GM12801 (cell line): Measurements from ENCODE around the gene SLX9.

ENCODE experiments used
- TF ChIP-seq, protein P1 (sequence below): IDR thresholded peaks from one replicate; pipeline ENCODE4 v1.5.1; 2011; ENCODE audit warnings: control low read depth; ENCODE audit not compliant: insufficient read length; ENCODE audit errors: extremely low read depth

SLX9 gene

DNA sequence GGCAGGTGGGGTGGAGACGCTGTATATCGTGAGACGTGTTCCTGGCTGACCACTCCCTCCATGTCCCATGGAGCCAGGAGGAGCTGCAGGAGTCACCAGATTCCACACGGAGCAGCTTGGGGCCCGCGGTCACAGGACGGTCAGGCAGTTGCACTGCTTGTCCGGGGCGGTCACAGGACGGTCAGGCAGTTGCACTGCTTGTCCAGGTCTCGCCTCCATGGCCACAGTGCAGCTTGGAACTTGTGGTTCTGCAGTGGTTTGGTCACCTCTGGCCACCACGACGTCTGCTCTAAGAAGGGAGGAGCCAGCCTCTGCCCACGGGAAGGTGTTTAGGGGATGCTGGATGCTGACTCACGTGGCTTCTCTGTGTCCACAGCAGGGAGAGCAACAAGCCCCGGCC lies 33.0 kb downstream of the SLX9 start:
- TF ChIP-seq, protein P1, sequence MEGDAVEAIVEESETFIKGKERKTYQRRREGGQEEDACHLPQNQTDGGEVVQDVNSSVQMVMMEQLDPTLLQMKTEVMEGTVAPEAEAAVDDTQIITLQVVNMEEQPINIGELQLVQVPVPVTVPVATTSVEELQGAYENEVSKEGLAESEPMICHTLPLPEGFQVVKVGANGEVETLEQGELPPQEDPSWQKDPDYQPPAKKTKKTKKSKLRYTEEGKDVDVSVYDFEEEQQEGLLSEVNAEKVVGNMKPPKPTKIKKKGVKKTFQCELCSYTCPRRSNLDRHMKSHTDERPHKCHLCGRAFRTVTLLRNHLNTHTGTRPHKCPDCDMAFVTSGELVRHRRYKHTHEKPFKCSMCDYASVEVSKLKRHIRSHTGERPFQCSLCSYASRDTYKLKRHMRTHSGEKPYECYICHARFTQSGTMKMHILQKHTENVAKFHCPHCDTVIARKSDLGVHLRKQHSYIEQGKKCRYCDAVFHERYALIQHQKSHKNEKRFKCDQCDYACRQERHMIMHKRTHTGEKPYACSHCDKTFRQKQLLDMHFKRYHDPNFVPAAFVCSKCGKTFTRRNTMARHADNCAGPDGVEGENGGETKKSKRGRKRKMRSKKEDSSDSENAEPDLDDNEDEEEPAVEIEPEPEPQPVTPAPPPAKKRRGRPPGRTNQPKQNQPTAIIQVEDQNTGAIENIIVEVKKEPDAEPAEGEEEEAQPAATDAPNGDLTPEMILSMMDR, result no peak

DNA sequence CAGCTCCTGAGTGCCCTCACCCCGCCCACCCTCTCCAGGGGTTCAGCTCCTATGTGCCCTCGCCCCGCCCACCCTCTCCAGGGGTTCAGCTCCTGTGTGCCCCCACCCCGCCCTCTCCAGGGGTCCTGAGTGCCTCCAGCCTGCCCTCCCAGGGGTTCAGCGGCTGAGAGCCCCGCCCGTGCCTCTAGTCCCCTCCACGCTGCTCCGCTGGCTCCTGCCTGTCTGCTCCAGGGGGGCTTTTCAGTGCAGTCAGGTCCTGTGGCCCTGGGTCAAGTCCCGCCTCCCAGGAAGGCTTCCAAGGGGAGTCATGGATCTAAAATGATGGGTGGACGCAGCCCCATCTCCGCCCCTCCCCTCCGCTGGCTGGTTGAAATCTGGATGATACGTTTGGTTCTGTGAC lies 33.8 kb downstream of the SLX9 start:
- TF ChIP-seq, protein P1, result no peak

DNA sequence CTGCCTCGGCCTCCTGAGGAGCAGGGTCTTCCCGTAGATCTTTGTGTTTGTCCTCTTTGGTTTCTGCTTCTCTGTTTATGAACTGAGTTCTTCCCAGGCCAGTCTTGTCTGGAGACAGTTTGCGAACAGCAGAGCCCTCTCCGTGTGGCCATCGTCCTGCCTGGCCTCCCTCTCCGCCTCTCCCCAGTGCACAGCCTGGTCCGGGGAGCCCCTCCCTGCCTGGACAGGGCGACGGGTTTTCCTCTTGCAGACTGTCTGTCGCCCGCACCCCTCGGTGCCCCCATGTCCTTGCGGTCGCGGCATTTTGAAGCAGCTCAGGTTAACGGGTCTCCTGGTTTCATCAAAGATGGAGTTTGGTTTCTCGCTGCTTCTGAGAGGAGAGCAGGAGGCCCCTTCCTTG lies 34.8 kb downstream of the SLX9 start:
- TF ChIP-seq, protein P1, result no peak

DNA sequence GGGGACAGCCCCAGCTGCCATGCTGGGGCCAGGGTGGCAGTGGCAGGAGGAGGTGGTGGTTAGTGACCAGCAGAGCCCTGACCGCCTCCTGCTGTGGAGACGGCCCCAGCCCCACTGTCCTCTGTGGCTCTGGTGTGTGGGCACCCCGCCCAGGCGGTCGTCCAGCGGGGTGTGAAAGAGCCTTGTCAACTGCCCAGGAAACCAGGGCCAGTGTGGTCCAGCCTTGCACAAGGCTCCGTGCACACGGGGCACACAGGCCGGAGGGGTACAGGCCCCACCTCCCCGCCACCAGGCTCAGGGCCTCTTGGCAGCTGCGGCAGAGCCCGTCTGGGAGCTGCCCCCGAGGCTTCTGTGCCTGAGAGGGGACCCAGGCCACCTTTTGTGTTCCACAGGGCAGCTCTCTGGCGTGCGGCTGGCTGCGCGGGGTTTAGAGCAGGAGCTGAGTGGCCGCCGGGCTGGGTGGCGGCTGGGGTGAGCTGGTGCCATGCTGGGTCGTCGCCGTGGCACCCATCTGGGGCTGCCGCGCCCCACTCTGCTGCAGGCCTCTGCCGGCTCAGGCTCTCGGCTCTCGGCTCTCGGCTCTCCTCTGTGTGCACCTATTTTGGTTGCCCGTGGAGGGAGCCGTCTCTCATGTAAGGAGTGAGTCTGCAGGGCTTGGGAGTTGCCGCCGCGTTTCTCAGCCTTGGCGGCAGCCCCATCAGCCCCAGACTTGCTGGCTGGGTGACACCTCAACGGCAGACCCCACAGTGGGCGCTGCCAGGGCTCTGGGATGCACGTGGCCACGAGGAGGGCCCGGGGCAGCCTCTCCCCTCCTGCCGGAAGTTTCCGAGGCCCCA lies 36.1 kb downstream of the SLX9 start:
- TF ChIP-seq, protein P1, result no peak

DNA sequence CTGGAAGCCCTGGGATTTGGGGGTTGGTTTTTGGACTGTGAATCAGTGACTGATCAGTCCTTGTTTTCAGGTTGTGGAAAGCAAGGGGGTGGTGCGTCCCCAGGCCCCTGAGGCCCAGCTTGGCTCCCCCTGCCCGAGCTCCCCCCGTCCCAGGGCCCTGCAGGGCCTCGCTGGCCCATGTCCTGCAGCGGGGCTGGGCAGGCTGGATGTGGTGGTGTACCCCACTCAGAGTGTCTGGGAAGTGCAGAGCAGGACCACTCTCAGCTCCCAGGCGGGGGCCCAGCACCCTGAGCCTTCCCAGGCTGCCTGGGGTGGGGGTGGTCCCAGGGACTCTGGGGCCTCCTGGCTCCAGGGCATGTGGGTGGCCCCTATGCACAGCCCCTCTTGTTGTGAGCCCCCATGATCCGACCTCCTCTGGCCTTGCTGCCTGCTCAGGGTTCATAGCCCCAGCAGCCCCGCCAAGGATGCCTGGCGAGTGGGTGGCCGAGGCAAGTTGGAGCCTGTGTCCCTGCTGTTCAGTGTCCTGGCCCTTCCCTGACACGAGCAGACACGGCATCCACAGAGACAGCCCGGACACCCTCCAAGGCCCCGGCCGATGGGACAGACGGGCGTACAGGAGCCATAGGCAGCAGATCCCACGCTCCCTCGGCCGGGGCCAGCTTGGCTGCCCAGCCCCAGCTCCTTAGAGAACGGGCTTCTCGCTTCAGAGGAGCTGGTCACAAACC lies 37.9 kb downstream of the SLX9 start:
- TF ChIP-seq, protein P1, result no peak

DNA sequence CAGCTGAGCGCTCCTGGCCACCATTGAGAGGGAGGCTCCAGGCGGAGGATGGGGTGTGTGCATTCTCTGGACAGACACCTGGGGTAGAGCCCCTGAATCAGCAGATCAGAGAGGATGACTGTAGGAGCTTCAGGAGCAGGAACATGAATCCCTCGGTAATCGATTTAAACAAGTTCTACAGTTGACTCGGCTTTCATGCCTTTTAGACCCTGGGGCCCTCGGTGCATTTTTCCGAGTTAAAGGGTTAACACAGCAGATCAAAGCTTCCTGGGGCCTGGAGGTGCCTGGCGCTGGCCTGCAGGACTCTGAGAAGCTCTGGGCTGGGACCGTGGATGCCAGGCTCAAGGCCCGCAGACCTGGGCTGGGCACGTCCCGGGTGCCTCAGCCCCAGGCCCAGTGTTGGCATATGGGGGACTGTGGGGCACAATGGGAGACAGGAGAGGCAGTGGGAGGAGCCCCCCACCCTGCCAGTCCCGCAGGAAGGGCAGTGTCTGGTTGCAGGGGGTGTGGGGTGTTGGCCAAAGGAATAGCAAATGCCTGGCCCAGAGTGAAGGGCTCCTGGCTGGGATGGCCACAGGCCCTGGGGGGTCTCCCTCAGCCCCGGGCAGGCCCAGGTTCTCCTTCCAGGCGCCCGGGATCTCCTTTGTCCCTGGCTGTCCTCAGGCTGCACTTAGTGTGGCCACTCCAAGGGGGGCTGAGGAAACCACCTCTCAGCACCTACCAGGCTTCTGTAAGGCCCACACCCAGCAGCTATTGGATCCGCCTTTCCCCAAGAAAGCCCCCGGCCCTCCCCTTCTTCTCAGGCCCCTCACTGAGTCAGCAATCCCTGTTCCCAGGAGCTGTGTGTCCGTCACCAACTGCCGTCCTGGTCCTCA lies 40.1 kb downstream of the SLX9 start:
- TF ChIP-seq, protein P1, result no peak
